ENCODE results near the gene RNF181. TPM values are rescaled to one million over a fixed set of nuclear protein-coding genes. Genes with fewer than 3 reads are reported as not detected.
A peak's percentile ranks its signal among the peaks of the same experiment; 100 is the strongest.

Gene RNF181
- total RNA-seq, 1 donor from 2014 or later: 85.9 TPM

DNA sequence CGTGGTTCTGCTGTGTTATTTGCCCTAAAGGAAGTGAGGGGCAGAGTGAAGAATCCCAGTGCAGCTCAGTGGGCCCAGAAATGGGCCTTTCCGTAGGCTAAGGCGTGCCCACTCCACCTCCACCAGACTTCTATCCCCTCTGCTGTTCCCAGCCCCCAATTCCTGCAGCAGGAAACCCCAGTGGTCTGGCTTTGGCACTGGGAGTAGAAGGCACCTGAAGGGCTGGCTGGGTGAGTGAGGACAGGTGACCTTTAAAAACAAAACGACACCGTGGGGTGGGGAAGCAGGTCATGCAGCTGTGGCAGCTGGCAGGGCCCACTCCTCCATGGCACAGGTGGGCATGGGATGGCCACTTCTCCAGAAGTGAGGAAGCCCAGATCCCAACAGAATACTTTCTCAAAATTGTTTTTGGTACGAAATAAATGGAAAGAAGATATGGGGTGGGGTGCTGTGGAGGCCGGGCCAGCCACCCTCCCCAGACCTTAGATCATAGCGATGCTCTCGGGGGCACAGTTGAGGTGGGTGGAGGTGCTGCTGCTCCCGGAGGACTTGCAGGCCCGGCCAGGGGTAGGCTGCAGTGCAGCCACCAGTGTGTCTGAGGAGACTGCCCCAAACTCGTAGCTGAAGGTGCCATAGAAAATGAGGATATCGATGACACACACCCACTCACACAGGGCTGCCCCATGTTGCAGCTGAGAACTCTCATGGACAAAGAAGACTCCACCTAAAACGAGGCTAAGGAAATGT, 3.2 kb downstream of the RNF181 start:
- Histone ChIP-seq H3K36me3 (peaks cover 31% of the 10 kb centered on the region), H3K27me3 (no peaks in the 10 kb centered on the region), H3K27ac (no peak overlapping the region), H3K9me3 (no peaks in the 10 kb centered on the region), H3K4me3 (no peak overlapping the region), H3K4me1 (peaks cover 27% of the 10 kb centered on the region)
- no peak for DNase-seq
- intact Hi-C loops (cut with DNase I): no loop called here
- no peak for ATAC-seq
- TF ChIP-seq, protein P1, sequence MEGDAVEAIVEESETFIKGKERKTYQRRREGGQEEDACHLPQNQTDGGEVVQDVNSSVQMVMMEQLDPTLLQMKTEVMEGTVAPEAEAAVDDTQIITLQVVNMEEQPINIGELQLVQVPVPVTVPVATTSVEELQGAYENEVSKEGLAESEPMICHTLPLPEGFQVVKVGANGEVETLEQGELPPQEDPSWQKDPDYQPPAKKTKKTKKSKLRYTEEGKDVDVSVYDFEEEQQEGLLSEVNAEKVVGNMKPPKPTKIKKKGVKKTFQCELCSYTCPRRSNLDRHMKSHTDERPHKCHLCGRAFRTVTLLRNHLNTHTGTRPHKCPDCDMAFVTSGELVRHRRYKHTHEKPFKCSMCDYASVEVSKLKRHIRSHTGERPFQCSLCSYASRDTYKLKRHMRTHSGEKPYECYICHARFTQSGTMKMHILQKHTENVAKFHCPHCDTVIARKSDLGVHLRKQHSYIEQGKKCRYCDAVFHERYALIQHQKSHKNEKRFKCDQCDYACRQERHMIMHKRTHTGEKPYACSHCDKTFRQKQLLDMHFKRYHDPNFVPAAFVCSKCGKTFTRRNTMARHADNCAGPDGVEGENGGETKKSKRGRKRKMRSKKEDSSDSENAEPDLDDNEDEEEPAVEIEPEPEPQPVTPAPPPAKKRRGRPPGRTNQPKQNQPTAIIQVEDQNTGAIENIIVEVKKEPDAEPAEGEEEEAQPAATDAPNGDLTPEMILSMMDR (IDR thresholded peaks at IDR 0.05): no peak

DNA sequence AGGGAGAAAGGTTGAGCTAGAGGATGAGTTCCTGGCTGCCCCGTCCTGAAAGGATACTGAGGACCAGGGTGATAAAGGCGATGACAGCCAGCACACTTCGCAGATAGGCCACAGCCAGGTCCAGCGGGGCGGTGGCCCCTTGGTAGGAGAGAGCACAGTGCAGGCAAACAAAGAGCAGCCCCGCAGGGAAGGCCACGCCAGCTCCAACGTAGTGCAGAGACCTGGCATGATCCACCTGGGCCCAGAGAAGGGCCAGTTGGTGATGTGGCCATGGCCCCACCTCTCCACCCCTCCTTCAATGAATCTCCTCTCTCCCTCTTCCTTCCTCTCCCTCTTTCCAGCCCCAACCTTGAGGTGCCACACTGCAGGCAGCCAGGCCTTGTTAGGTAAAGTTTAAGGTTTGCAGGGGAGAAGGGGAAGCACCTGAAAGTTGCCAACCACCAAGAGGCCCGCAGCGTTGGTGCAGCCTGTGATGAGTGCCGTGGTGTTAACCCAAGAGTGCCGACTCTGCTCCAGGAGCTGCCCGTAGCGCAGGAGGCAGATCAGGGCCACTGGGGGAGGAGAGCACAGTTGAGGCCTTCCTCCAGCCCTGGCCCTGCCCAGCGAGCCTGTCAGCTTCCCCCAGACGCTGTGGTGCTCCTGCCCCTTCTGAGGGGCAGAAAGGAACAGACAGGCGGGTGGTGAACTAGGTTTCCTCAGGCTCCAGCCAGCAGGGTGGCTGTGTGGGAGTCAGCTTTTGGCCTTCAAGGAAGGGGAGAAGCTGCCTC, 4.1 kb downstream of the RNF181 start:
- Histone ChIP-seq H3K27me3 (no peaks in the 10 kb centered on the region), H3K4me3 (no peak overlapping the region), H3K4me1 (peaks cover 27% of the 10 kb centered on the region), H3K9me3 (no peaks in the 10 kb centered on the region), H3K36me3 (peaks cover 31% of the 10 kb centered on the region), H3K27ac (no peak overlapping the region)
- TF ChIP-seq, protein P1 (IDR thresholded peaks at IDR 0.05): no peak
- intact Hi-C loops (cut with DNase I): no loop called here
- no peak for ATAC-seq
- no peak for DNase-seq

DNA sequence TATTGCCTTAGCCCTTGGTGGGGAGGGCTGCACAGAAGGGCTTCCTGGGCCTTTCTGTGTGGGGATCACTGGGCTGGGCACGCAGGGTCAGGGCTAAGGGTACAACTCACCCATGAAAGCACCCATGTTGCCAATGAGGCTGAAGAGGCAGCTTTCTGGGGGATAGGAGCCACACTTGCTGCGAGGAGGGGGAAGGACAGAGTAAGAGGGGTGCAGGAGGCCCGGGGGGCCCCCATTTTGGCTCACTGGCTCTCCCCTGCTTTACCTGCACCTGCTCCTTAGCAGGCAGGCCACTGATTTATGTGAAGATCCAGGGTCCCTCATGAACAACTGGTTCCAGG, 4.7 kb downstream of the RNF181 start:
- intact Hi-C loops (cut with DNase I): no loop called here
- H3K4me1 ChIP-seq: peaks cover 31% of the 10 kb centered on the region
- DNase-seq (no peak), ATAC-seq (no peak)
- H3K36me3 ChIP-seq: peaks cover 31% of the 10 kb centered on the region
- TF ChIP-seq, protein P1 (IDR thresholded peaks at IDR 0.05): no peak
- H3K9me3 ChIP-seq: no peaks in the 10 kb centered on the region
- no peaks in the 10 kb centered on the region for H3K27me3 ChIP-seq
- H3K27ac ChIP-seq: no peak overlapping the region
- H3K4me3 ChIP-seq: no peak overlapping the region

DNA sequence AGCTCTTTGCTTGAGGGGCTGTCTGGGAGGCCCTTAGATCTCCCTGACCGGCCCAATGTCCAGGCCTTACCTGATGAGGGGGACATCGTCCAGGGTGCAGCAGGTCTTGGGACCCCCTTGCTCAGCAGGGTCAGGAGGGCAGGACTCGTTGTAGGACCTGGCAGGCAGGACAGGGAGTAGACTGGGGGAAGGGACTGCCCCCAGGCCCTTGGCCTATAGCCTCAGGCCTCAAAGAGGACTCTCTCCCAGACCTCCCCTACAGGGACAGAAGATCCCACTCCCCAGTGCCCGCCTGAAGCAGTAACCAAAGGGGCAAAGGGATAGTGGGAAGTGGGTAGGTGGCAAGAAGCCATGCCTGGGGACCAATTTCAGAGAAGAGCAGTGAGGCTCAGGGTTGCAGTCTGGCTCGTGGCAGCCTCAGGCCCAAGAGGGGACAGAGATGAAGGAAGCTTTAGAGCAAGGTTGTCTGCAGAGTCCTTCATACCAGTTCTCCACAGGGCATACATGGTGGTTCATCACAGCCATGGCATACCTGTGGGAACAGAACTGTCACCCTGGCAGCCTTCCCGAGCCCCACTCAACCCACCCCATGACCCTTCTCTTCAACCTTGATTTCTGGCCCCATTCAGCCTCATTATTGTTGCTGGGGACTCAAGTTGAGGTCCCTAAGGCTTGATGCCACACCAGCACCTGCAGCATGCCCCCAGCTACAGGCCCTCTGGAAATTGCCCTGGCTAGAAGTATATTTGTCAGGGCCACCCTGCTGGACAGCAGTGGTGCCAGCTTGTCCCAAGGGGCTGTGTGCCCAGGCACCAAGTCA, 5.6 kb downstream of the RNF181 start:
- no peak for DNase-seq

More for the DNA sequence above, 5.6 kb downstream of the RNF181 start:
- Histone ChIP-seq H3K4me1 (peaks cover 41% of the 10 kb centered on the region), H3K27me3 (no peaks in the 10 kb centered on the region), H3K27ac (peak overlapping the region; percentile 89), H3K36me3 (peaks cover 31% of the 10 kb centered on the region), H3K9me3 (no peaks in the 10 kb centered on the region), H3K4me3 (peak overlapping the region; percentile 79)
- intact Hi-C loops (cut with DNase I): no loop called here
- ATAC-seq: no peak
- TF ChIP-seq, protein P1 (IDR thresholded peaks at IDR 0.05): no peak
